NCI-H2107 treated with DMSO at 0.1 percent for 48 hours (cell line): Measurements from ENCODE around the gene ZNF30.
"Not testable (repeated sequence)": the region's sequence is repeated elsewhere in the genome, so short reads cannot be mapped to it uniquely, and the experiment has no call there.

Experiments
- DNase-seq: peaks from one replicate; lab custom pipeline; 2025; ENCODE audit not compliant: unreplicated experiment; lab: John Stamatoyannopoulos, UW

Gene ZNF30

GRCh38 chr19:34985249-34986022, 58.7 kb downstream of the ZNF30 start:
- no peak for DNase-seq

- no peak for DNase-seq
These were observed 61.4 kb downstream of the ZNF30 start for GRCh38 chr19:34988119-34988518.

GRCh38 chr19:34989298-34989697, 62.6 kb downstream of the ZNF30 start:
- DNase-seq: no peak

GRCh38 chr19:34990578-34991192, 64.0 kb downstream of the ZNF30 start:
- no peak for DNase-seq

GRCh38 chr19:34991542-34992333, 65.0 kb downstream of the ZNF30 start:
- no peak for DNase-seq

GRCh38 chr19:34992582-34992981, 65.9 kb downstream of the ZNF30 start:
- DNase-seq: not testable (repeated sequence)

- DNase-seq: no peak
These were observed 67.6 kb downstream of the ZNF30 start for GRCh38 chr19:34994286-34994642.
